ENCODE data around the gene CTSD. TPM values are rescaled to one million over a fixed set of nuclear protein-coding genes. Genes with fewer than 3 reads are reported as not detected.

Gene CTSD
- 138 TPM in 2 replicates for total RNA-seq

GRCh38 chr11:1763796-1764661 is at the start of gene CTSD:
Gene CTSD (minus strand): TSS chr11:1763927. CDS start chr11:1763859, 68 bp downstream.

GRCh38 chr11:1750481-1750839 is 13.3 kb downstream of the CTSD start, which contains the start of gene IFITM10:
Gene IFITM10 (minus strand): TSS chr11:1750595. CDS start chr11:1750442, 153 bp downstream.

Other genes with a start within 250 kb of the CTSD start
- 0.20 TPM in 1 of 2 replicates, not detected in the other for gene DUSP8, start 191.7 kb downstream of the CTSD start, total RNA-seq
- gene KRTAP5-1, start 178.6 kb downstream of the CTSD start, total RNA-seq, result not detected in 2 replicates
- gene KRTAP5-2, start 165.6 kb downstream of the CTSD start, total RNA-seq, result not detected in 2 replicates
- gene KRTAP5-3, start 155.5 kb downstream of the CTSD start, total RNA-seq, result not detected in 2 replicates
- gene KRTAP5-4, start 141.8 kb downstream of the CTSD start, total RNA-seq, result not detected in 2 replicates
- not detected in 2 replicates for gene KRTAP5-5, start 134.2 kb downstream of the CTSD start, total RNA-seq
- gene KRTAP5-6, start 66.7 kb downstream of the CTSD start, total RNA-seq, result not detected in 2 replicates
- gene IFITM10, start 13.3 kb downstream of the CTSD start, total RNA-seq, result 0.73 and 2.2 TPM in 2 replicates
- not detected in 2 replicates for gene SYT8, start 71.1 kb upstream of the CTSD start, total RNA-seq
- gene TNNI2, start 75.1 kb upstream of the CTSD start, total RNA-seq, result not detected in 2 replicates
- gene LSP1, start 89.2 kb upstream of the CTSD start, total RNA-seq, result 94.2 and 131 TPM in 2 replicates
- gene PRR33, start 128.0 kb upstream of the CTSD start, total RNA-seq, result not detected in 2 replicates
- gene TNNT3, start 155.8 kb upstream of the CTSD start, total RNA-seq, result 0.37 TPM in 1 of 2 replicates, not detected in the other
- gene MRPL23, start 183.4 kb upstream of the CTSD start, total RNA-seq, result 106 and 132 TPM in 2 replicates
- gene H19, start 233.9 kb upstream of the CTSD start, total RNA-seq, result 3.1 and 40.4 TPM in 2 replicates

Data from subcutaneous preadipocyte (primary cell).